A549 (cell line): ENCODE measurements around the gene RGL3. TPM values are rescaled to one million over a fixed set of nuclear protein-coding genes. Genes with fewer than 3 reads are reported as not detected.
A peak's percentile ranks its signal among the peaks of the same experiment; 100 is the strongest.

Source experiments
- ATAC-seq, 2 experiments: fragments of 200-7000 bp in 1 of 2; fragments of >200 bp in 1 of 2; cut with Nextera tagmentation in 1 of 2; cut with Tn5 transposase in 1 of 2; 3 replicates each; pipeline versions ENCODE4 v1.8.0 to v1.9.1; 2018 to 2020; ENCODE audit warnings: mild to moderate bottlenecking in 1 of 2, moderate library complexity in 1 of 2
- CTCF ChIA-PET: fragments of 300-600 bp; sonication (Branson Sonifier 250); formaldehyde crosslinking; extraction: SDS; loops from one replicate; lab custom pipeline; 2021; ENCODE audit warnings: antibody characterized with exemption, inconsistent platforms; lab: Yijun Ruan, JAX
- POLR2A ChIA-PET: fragments of 350-600 bp; formaldehyde crosslinking; extraction: SDS; loops from one replicate; lab custom pipeline; 2021; ENCODE audit warnings: antibody characterized with exemption, inconsistent platforms; lab: Yijun Ruan, JAX
- DNase-seq, 2 experiments: peaks; one replicate each; pipeline versions ENCODE4 v3.0.0 to v3.0.0-alpha.2; 2011 to 2016; ENCODE audit warnings: low read depth in 1 of 2, low spot score in 1 of 2
- FAIRE-seq: peaks from 2 replicates; lab custom pipeline; 2011; peaks lifted over from hg19 to GRCh38; lab: Jason Lieb, UNC
- H3K27ac ChIP-seq, 2 experiments: fragments of >200 bp; sonication (Bioruptor Twin); formaldehyde crosslinking; 3 replicates each; pipeline ENCODE4 v1.5.1; 2016 to 2017
- H3K4me1 ChIP-seq: fragments of >200 bp; sonication (Bioruptor Twin); formaldehyde crosslinking; 3 replicates; pipeline ENCODE4 v1.6.1; 2016
- H3K4me2 ChIP-seq: fragments of >200 bp; sonication (Bioruptor Twin); formaldehyde crosslinking; 3 replicates; pipeline ENCODE4 v1.6.1; 2016
- H3K4me3 ChIP-seq: fragments of >200 bp; sonication (Bioruptor Twin); formaldehyde crosslinking; 3 replicates; pipeline ENCODE4 v1.5.1; 2016
- H3K9me3 ChIP-seq: fragments of >200 bp; sonication (Bioruptor Twin); formaldehyde crosslinking; 3 replicates; pipeline ENCODE4 v1.6.1; 2016
- CBX2 ChIP-seq: fragments of 200-600 bp; sonication (generic); IDR thresholded peaks from 2 replicates; pipeline ENCODE4 v1.6.1; 2016; ENCODE audit warnings: low read depth, mild to moderate bottlenecking, borderline replicate concordance
- CBX8 ChIP-seq: fragments of 200-600 bp; sonication (generic); IDR thresholded peaks from 2 replicates; pipeline ENCODE4 v1.6.1; 2016
- CHD2 ChIP-seq: fragments of 150-350 bp; IDR thresholded peaks from 2 replicates; pipeline ENCODE4 v1.6.1; 2014; ENCODE audit warnings: low read length; ENCODE audit not compliant: partially characterized antibody
- EHF ChIP-seq: fragments of 250-450 bp; sonication (Bioruptor Pico); IDR thresholded peaks from 2 replicates; pipeline ENCODE4 v1.5.0; 2020; ENCODE audit warnings: mild to moderate bottlenecking
- EHMT2 ChIP-seq: fragments of 200-600 bp; sonication (generic); IDR thresholded peaks from 2 replicates; pipeline ENCODE4 v1.6.1; 2016; ENCODE audit warnings: antibody characterized with exemption, low read depth, mild to moderate bottlenecking, moderate library complexity
- EP300 ChIP-seq, 2 experiments: fragments of >200 bp; sonication (Bioruptor Twin); formaldehyde crosslinking; IDR thresholded peaks; 2 replicates in 1 of 2; 3 replicates in 1 of 2; pipeline ENCODE4 v1.6.1; 2016 to 2017
- ESRRA ChIP-seq: fragments of 150-350 bp; IDR thresholded peaks from 2 replicates; pipeline ENCODE4 v1.6.1; 2014; ENCODE audit warnings: mild to moderate bottlenecking, low read length, borderline replicate concordance
- FOXS1 ChIP-seq: fragments of 250-450 bp; sonication (Bioruptor Pico); IDR thresholded peaks from 2 replicates; pipeline ENCODE4 v1.5.0; 2020; ENCODE audit warnings: mild to moderate bottlenecking, moderate library complexity
- GATA3 ChIP-seq: IDR thresholded peaks from 2 replicates; pipeline ENCODE4 v1.6.1; 2012; ENCODE audit warnings: borderline replicate concordance
- HDAC2 ChIP-seq: fragments of 200-600 bp; sonication (generic); IDR thresholded peaks from 2 replicates; pipeline ENCODE4 v1.6.1; 2016
- HEYL ChIP-seq: fragments of 250-450 bp; sonication (Bioruptor Pico); IDR thresholded peaks from 2 replicates; pipeline ENCODE4 v1.8.0; 2021; ENCODE audit warnings: mild to moderate bottlenecking, moderate library complexity
- JUN ChIP-seq, 2 experiments: fragments of >200 bp; sonication (Bioruptor Twin); formaldehyde crosslinking; IDR thresholded peaks; 2 replicates in 1 of 2; 3 replicates in 1 of 2; pipeline ENCODE4 v1.6.1; 2016 to 2017
- JUNB ChIP-seq: fragments of >200 bp; sonication (Bioruptor Twin); formaldehyde crosslinking; IDR thresholded peaks from 2 replicates; pipeline ENCODE4 v1.6.1; 2016
- KDM5A ChIP-seq: fragments of 200-600 bp; sonication (generic); IDR thresholded peaks from 2 replicates; pipeline ENCODE4 v1.6.1; 2016; ENCODE audit warnings: antibody characterized with exemption, mild to moderate bottlenecking
- MAZ ChIP-seq: fragments of 150-350 bp; IDR thresholded peaks from 2 replicates; pipeline ENCODE4 v1.6.1; 2014; ENCODE audit warnings: antibody characterized with exemption, low read depth, low read length, borderline replicate concordance
- PHF8 ChIP-seq: fragments of 200-600 bp; sonication (generic); IDR thresholded peaks from 2 replicates; pipeline ENCODE4 v1.6.1; 2016; ENCODE audit warnings: low read depth, mild to moderate bottlenecking, antibody characterized with exemption, moderate library complexity, borderline replicate concordance
- POLR2A ChIP-seq: IDR thresholded peaks from 2 replicates; pipeline ENCODE4 v1.6.1; 2012; ENCODE audit warnings: mild to moderate bottlenecking, low read length
- RAD21 ChIP-seq, 2 experiments: fragments of >200 bp in 1 of 2; sonication (Bioruptor Twin) in 1 of 2; formaldehyde crosslinking in 1 of 2; IDR thresholded peaks in 1 of 2; conservative IDR thresholded peaks in 1 of 2; 2 replicates in 1 of 2; 3 replicates in 1 of 2; pipeline ENCODE4 v1.6.1; 2012 to 2018; ENCODE audit warnings: inconsistent platforms in 1 of 2
- RFX5 ChIP-seq: fragments of 450-650 bp; IDR thresholded peaks from 2 replicates; pipeline ENCODE4 v1.7.1; 2014; ENCODE audit warnings: antibody characterized with exemption, mild to moderate bottlenecking, moderate library complexity
- TFCP2L1 ChIP-seq: fragments of 250-450 bp; sonication (Bioruptor Pico); IDR thresholded peaks from 2 replicates; pipeline ENCODE4 v1.5.0; 2021; ENCODE audit warnings: mild to moderate bottlenecking
- TP53 ChIP-seq: fragments of 250-450 bp; sonication (Bioruptor Pico); IDR thresholded peaks from 2 replicates; pipeline ENCODE4 v1.5.0; 2021; ENCODE audit warnings: mild to moderate bottlenecking, moderate library complexity
- ZC3H11A ChIP-seq: fragments of 450-650 bp; IDR thresholded peaks from 2 replicates; pipeline ENCODE4 v1.6.1; 2014; ENCODE audit warnings: antibody characterized with exemption, mild to moderate bottlenecking
- ZFP36 ChIP-seq: fragments of 450-650 bp; IDR thresholded peaks from 2 replicates; pipeline ENCODE4 v1.6.1; 2014; ENCODE audit warnings: borderline replicate concordance; ENCODE audit not compliant: partially characterized antibody
- ZSCAN20 ChIP-seq: fragments of 250-450 bp; sonication (Bioruptor Pico); IDR thresholded peaks from 2 replicates; pipeline ENCODE4 v1.8.0; 2022; ENCODE audit warnings: mild to moderate bottlenecking, moderate library complexity
- WGBS: methylation state at CpG from one replicate; pipeline ENCODE4 v1.1.6; 2017; ENCODE audit errors: missing lambda C conversion rate; 5-methylcytosine and 5-hydroxymethylcytosine counted together
- polyA plus RNA-seq, 4 experiments: library from polyadenylated mRNA; depleted of rRNA in 3 of 4; stranded (reverse); fragments of >200 nt; fragmentation: RNase III in 1 of 4; extraction: RNeasy Plus Mini Kit Qiagen cat#74134 plus additional on column Dnase treatment in 1 of 4; gene quantifications; 2 replicates in 3 of 4; 3 replicates in 1 of 4; pipeline ENCODE4 v1.2.3, GENCODE V29; 2011 to 2017
- TF ChIP-seq, protein P1 (sequence below): fragments of >200 bp; sonication (Bioruptor Twin); formaldehyde crosslinking; IDR thresholded peaks from 2 replicates; pipeline ENCODE4 v1.6.1; 2016
- TF ChIP-seq, protein P2 (sequence below): fragments of 150-350 bp; IDR thresholded peaks from 2 replicates; pipeline ENCODE4 v1.6.1; 2014; ENCODE audit warnings: low read depth, mild to moderate bottlenecking, low read length
- TF ChIP-seq, protein P3 (sequence below): fragments of 250-450 bp; sonication (Bioruptor Pico); IDR thresholded peaks from 2 replicates; pipeline ENCODE4 v1.5.0; 2021; ENCODE audit warnings: mild to moderate bottlenecking, moderate library complexity, borderline replicate concordance
- TF ChIP-seq, protein P4 (sequence below): IDR thresholded peaks from 2 replicates; pipeline ENCODE4 v1.6.1; 2012
- TF ChIP-seq, protein P5 (sequence below): IDR thresholded peaks from 2 replicates; pipeline ENCODE4 v1.6.1; 2012

The RGL3 gene
- polyA plus RNA-seq, 2 of the 4 experiments (the other 2 are of a cell fraction), result 1.5 to 3.7 TPM

DNA sequence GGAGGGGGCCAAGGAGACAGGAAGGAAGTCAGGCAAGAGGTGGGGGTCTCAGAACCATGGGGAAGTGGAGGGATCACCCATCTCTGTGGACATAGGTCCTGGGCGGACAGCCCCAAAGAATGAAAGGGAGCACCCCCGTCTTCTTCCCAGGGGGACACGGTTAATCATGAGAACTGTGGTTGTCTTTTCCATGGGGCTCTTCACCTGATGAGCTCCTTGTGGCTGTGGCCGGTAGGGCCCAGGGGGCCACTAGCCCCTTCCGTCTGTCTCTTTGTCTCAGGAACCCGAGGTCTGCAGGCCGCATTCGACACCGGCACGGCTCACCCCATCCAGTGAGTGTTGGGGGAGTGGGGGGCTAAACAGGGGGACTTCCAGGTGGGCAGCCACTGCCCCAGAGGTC, 55.2 kb downstream of the RGL3 start:
- H3K4me3 ChIP-seq, result no peak overlapping the region
- no peaks in the 10 kb centered on the region for H3K9me3 ChIP-seq
- POLR2A ChIA-PET, result interaction anchor here (2.8 kb wide), 1 partner anchor 11 kb away, joined by 13 read pairs; the partner anchor contains the start of gene SWSAP1
- WGBS, result 89% methylated on average over 6 of the region's 10 CpGs
- no peak overlapping the region for H3K4me2 ChIP-seq
- ATAC-seq (no peak), DNase-seq (no peak), FAIRE-seq (no peak)
- CTCF ChIA-PET, result interaction anchor here (1.0 to 1.6 kb wide), 3 partner anchors 12 to 19 kb away, joined by 3 to 4 read pairs (median 4); no protein-coding TSS in a partner anchor
- TF ChIP-seq CBX2 (no peak), ZSCAN20 (CRISPR knock-in tag) (no peak), CBX8 (no peak), HEYL (CRISPR knock-in tag) (no peak), ZFP36 (no peak), ZC3H11A (no peak), EHMT2 (no peak), ESRRA (no peak), RFX5 (no peak), RAD21 (conservative IDR thresholded peaks at IDR 0.05 in 1 of 2, IDR thresholded peaks at IDR 0.05 in 1 of 2) (no peak)
- TF ChIP-seq, protein P1, sequence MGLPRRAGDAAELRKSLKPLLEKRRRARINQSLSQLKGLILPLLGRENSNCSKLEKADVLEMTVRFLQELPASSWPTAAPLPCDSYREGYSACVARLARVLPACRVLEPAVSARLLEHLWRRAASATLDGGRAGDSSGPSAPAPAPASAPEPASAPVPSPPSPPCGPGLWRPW, result no peak
- TF ChIP-seq, protein P2, sequence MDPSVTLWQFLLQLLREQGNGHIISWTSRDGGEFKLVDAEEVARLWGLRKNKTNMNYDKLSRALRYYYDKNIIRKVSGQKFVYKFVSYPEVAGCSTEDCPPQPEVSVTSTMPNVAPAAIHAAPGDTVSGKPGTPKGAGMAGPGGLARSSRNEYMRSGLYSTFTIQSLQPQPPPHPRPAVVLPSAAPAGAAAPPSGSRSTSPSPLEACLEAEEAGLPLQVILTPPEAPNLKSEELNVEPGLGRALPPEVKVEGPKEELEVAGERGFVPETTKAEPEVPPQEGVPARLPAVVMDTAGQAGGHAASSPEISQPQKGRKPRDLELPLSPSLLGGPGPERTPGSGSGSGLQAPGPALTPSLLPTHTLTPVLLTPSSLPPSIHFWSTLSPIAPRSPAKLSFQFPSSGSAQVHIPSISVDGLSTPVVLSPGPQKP, result no peak
- TF ChIP-seq, protein P3, sequence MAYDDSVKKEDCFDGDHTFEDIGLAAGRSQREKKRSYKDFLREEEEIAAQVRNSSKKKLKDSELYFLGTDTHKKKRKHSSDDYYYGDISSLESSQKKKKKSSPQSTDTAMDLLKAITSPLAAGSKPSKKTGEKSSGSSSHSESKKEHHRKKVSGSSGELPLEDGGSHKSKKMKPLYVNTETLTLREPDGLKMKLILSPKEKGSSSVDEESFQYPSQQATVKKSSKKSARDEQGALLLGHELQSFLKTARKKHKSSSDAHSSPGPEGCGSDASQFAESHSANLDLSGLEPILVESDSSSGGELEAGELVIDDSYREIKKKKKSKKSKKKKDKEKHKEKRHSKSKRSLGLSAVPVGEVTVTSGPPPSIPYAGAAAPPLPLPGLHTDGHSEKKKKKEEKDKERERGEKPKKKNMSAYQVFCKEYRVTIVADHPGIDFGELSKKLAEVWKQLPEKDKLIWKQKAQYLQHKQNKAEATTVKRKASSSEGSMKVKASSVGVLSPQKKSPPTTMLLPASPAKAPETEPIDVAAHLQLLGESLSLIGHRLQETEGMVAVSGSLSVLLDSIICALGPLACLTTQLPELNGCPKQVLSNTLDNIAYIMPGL, result no peak
- TF ChIP-seq, protein P4, sequence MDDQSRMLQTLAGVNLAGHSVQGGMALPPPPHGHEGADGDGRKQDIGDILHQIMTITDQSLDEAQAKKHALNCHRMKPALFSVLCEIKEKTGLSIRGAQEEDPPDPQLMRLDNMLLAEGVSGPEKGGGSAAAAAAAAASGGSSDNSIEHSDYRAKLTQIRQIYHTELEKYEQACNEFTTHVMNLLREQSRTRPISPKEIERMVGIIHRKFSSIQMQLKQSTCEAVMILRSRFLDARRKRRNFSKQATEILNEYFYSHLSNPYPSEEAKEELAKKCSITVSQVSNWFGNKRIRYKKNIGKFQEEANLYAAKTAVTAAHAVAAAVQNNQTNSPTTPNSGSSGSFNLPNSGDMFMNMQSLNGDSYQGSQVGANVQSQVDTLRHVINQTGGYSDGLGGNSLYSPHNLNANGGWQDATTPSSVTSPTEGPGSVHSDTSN, result no peak
- H3K27ac ChIP-seq, result no peak overlapping the region
- H3K4me1 ChIP-seq, result no peaks in the 10 kb centered on the region

DNA sequence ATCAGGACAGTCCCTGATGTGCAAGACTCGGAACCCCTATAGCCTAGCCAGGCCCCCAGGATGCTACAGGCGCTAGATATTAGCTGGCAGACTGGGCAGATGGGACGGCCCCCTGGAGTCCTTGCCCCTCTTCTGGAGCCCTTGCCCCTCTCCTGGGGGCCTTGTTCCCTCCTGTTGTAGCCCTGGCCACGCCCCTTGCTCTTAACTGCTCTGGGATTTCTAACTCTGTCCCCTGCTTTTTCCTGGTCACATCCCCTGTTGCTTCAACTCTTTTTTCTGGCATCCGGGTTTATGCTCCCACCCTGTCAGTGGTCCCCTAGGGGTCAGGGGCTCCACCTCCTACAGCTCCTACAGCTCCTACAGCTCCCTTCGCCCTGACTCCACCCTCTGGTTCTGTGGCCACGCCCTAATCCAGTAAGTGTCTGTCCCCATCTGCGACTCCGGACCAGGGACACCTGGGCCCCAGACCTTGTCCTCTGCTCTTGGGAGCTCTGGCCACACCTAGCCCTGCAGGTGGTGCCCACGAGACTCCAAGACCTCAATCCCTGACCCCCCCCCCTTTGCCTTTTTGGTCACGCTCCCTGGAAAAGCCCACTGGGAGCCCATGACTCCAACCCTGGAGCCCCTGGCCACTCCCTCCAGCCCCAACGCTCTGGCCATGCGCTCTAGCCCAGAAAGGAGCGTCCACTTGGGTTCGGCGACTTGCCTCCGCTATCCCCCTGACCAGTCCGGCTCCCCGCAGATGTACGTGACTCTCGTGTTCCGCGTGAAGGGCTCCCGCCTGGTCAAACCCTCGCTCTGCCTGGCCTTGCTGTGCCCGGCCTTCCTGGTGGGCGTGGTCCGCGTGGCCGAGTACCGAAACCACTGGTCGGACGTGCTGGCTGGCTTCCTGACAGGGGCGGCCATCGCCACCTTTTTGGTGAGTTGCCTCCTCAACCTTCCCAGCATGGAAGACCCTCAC, 57.1 kb downstream of the RGL3 start:
- H3K4me1 ChIP-seq, result no peaks in the 10 kb centered on the region
- DNase-seq (no peak), FAIRE-seq (no peak), ATAC-seq (peak; percentile 19 to 27; a peak in 3 of 6 replicates)
- no peaks in the 10 kb centered on the region for H3K9me3 ChIP-seq
- POLR2A ChIA-PET, result interaction anchor here (1.9 to 2.8 kb wide), 2 partner anchors 12 to 13 kb away, joined by 9 to 13 read pairs; partner anchors contain the start of gene SWSAP1
- WGBS, result 91% methylated on average over 28 of the region's 35 CpGs
- no peak overlapping the region for H3K4me3 ChIP-seq
- no peak overlapping the region for H3K27ac ChIP-seq
- H3K4me2 ChIP-seq, result no peak overlapping the region
- TF ChIP-seq KDM5A (no peak), HEYL (CRISPR knock-in tag) (no peak), JUN (IDR thresholded peaks at IDR 0.05) (no peak), HDAC2 (no peak), GATA3 (no peak), TP53 (no peak), EHF (CRISPR knock-in tag) (no peak), ZC3H11A (no peak), JUNB (no peak), POLR2A (no peak), MAZ (no peak), PHF8 (no peak), EP300 (IDR thresholded peaks at IDR 0.05) (no peak), FOXS1 (CRISPR knock-in tag) (no peak), CHD2 (no peak), TFCP2L1 (CRISPR knock-in tag) (no peak)
- TF ChIP-seq, protein P5, sequence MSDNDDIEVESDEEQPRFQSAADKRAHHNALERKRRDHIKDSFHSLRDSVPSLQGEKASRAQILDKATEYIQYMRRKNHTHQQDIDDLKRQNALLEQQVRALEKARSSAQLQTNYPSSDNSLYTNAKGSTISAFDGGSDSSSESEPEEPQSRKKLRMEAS, result no peak
- TF ChIP-seq, all 56 proteins: peak for 0
- CTCF ChIA-PET, result interaction anchor here (0.6 to 2.5 kb wide), 4 partner anchors 11 to 68 kb away, joined by 3 to 10 read pairs (median 4); no protein-coding TSS in a partner anchor
